Subcutaneous adipose tissue (tissue), 4 donors: ENCODE data around the gene VEGFA. TPM values are rescaled to one million over a fixed set of nuclear protein-coding genes. Genes with fewer than 3 reads are reported as not detected.

Experiments
- CTCF ChIP-seq: fragments of 450-650 bp; IDR thresholded peaks from one replicate; pipeline ENCODE4 v1.5.1; 2016; ENCODE audit warnings: low read depth, mild to moderate bottlenecking, control low read depth, antibody characterized with exemption, moderate library complexity
- total RNA-seq, 4 donors: library from RNA; depleted of rRNA; stranded (reverse); fragments of >200 nt; gene quantifications; one replicate each; pipeline ENCODE4 v1.1.0, GENCODE V29; 2016

VEGFA gene
- total RNA-seq, 4 donors from 2014 or later, result 195 to 909 (median 398) TPM

GRCh38 chr6:43735642-43736199, 34.3 kb upstream of the VEGFA start:
- no peak for TF ChIP-seq CTCF

- no peak for TF ChIP-seq CTCF
Observed at GRCh38 chr6:43736211-43736786, 33.7 kb upstream of the VEGFA start.

GRCh38 chr6:43736844-43737243, 33.2 kb upstream of the VEGFA start:
- no peak for TF ChIP-seq CTCF

- no peak for TF ChIP-seq CTCF
Observed at GRCh38 chr6:43737272-43738081, 32.5 kb upstream of the VEGFA start.

GRCh38 chr6:43738267-43738676, 31.7 kb upstream of the VEGFA start:
- TF ChIP-seq CTCF, result no peak

GRCh38 chr6:43738877-43739641, 31.0 kb upstream of the VEGFA start:
- TF ChIP-seq CTCF, result no peak

- TF ChIP-seq CTCF, result no peak
Observed at GRCh38 chr6:43739642-43740091, 30.3 kb upstream of the VEGFA start.
